Esophagus squamous epithelium (tissue), 5 donors: Measurements from ENCODE around the gene HPF1. TPM values are rescaled to one million over a fixed set of nuclear protein-coding genes. Genes with fewer than 3 reads are reported as not detected.

Source experiments
- DNase-seq: peaks from one replicate; lab custom pipeline; 2025; lab: John Stamatoyannopoulos, UW
- H3K27ac ChIP-seq, 4 donors: fragments of 200-600 bp; sonication (generic); one replicate each; pipeline ENCODE4 v1.5.1; 2016 to 2019; ENCODE audit warnings: mild to moderate bottlenecking in 1 of 4
- H3K27me3 ChIP-seq, 4 donors: fragments of 200-600 bp; sonication (generic); 1 replicate in 3 of 4; 2 replicates in 1 of 4; pipeline versions ENCODE4 v1.5.1 to v1.6.0; 2017 to 2021; ENCODE audit warnings: antibody characterized with exemption in 1 of 4
- H3K36me3 ChIP-seq, 3 donors: fragments of 200-600 bp; sonication (generic); one replicate each; pipeline ENCODE4 v1.5.1; 2016 to 2019
- H3K4me1 ChIP-seq, 3 donors: fragments of 200-600 bp; sonication (generic); one replicate each; pipeline ENCODE4 v1.5.1; 2017 to 2019
- H3K4me3 ChIP-seq, 4 donors: fragments of 200-600 bp; sonication (generic); 1 replicate in 3 of 4; 2 replicates in 1 of 4; pipeline ENCODE4 v1.5.1; 2016 to 2019; ENCODE audit warnings: mild to moderate bottlenecking in 2 of 4, moderate library complexity in 1 of 4
- H3K9me3 ChIP-seq, 3 donors: fragments of 200-600 bp; sonication (generic); one replicate each; pipeline ENCODE4 v1.5.1; 2016 to 2019
- CTCF ChIP-seq, 6 experiments: fragments of 450-650 bp in 4 of 6; fragments of 200-600 bp in 2 of 6; sonication (generic) in 2 of 6; IDR thresholded peaks; one replicate each; pipeline ENCODE4 v1.5.1; 2016 to 2019; ENCODE audit warnings: antibody characterized with exemption in 6 of 6, mild to moderate bottlenecking in 4 of 6, moderate library complexity in 4 of 6
- POLR2A ChIP-seq, 4 donors: fragments of 450-650 bp; IDR thresholded peaks; one replicate each; pipeline ENCODE4 v1.6.1; 2017; ENCODE audit warnings: antibody characterized with exemption in 4 of 4, mild to moderate bottlenecking in 4 of 4, moderate library complexity in 3 of 4
- whole genome bisulfite sequencing, 2 donors: methylation state at CpG; one replicate each; pipeline ENCODE4 v1.1.5; 2018; 5-methylcytosine and 5-hydroxymethylcytosine counted together
- intact Hi-C: fragments of 100-400 bp; cut with DNase I; formaldehyde crosslinking; loops from one replicate; pipeline ENCODE4 v1.15.0; 2022
- total RNA-seq, 4 donors: library from RNA; depleted of rRNA; stranded (reverse); fragments of >200 nt; gene quantifications; one replicate each; pipeline ENCODE4 v1.1.0, GENCODE V29; 2016
- donor health status: DM: yes; HTN: yes; CAD: no.

Gene HPF1
- total RNA-seq, 4 donors from 2014 or later: 11.1 to 40.9 (median 17.1) TPM

GRCh38 chr4:169766741-169767140, 9.0 kb upstream of the HPF1 start:
- H3K9me3 ChIP-seq: no peaks in the 10 kb centered on the region
- intact Hi-C loops: no loop called here
- H3K4me3 ChIP-seq: no peak overlapping the region
- H3K27me3 ChIP-seq: no peaks in the 10 kb centered on the region
- H3K4me1 ChIP-seq: no peaks in the 10 kb centered on the region
- TF ChIP-seq CTCF (IDR thresholded peaks at IDR 0.05) (no peak), POLR2A (IDR thresholded peaks at IDR 0.05) (no peak)
- no peak for DNase-seq
- whole genome bisulfite sequencing, 2 donors: 81 to 83% methylated on average over 3 of the region's 3 CpGs
- no peak overlapping the region for H3K27ac ChIP-seq
- H3K36me3 ChIP-seq: no peaks in the 10 kb centered on the region

- Histone ChIP-seq H3K27me3 (no peaks in the 10 kb centered on the region), H3K4me3 (no peak overlapping the region), H3K9me3 (no peaks in the 10 kb centered on the region), H3K4me1 (no peaks in the 10 kb centered on the region), H3K27ac (no peak overlapping the region), H3K36me3 (no peaks in the 10 kb centered on the region)
- TF ChIP-seq CTCF (IDR thresholded peaks at IDR 0.05): no peak
- TF ChIP-seq POLR2A (IDR thresholded peaks at IDR 0.05): no peak
- no peak for DNase-seq
- 82 to 89% methylated on average over 2 of the region's 2 CpGs for WGBS, 2 donors
- intact Hi-C loops: no loop called here
Observed at GRCh38 chr4:169765835-169766234, 8.1 kb upstream of the HPF1 start.

- H3K27ac ChIP-seq: no peak overlapping the region
- 46 to 60% methylated on average over 4 of the region's 4 CpGs for WGBS, 2 donors
- H3K4me3 ChIP-seq: no peak overlapping the region
- H3K4me1 ChIP-seq: peaks cover 2 to 13% (median 4%) of the 10 kb centered on the region in 3 donors
- no peaks in the 10 kb centered on the region for H3K36me3 ChIP-seq
- no peaks in the 10 kb centered on the region for H3K9me3 ChIP-seq
- no peak for DNase-seq
- no peak for TF ChIP-seq POLR2A (IDR thresholded peaks at IDR 0.05)
- TF ChIP-seq CTCF (IDR thresholded peaks at IDR 0.05): no peak
- no peaks in the 10 kb centered on the region for H3K27me3 ChIP-seq
- intact Hi-C loops: no loop called here
Observed at GRCh38 chr4:169761846-169762245, 4.1 kb upstream of the HPF1 start.

- intact Hi-C loops: loop anchor here (5.0 kb wide), 1 partner anchor 146 kb away; the partner anchor contains the start of gene NEK1
- H3K4me3 ChIP-seq: peak overlapping the region in 3 of 4 donors; percentile 58 to 92 (median 85)
- no peaks in the 10 kb centered on the region for H3K27me3 ChIP-seq
- 59 to 62% methylated on average over 11 of the region's 11 CpGs for WGBS, 2 donors
- TF ChIP-seq CTCF (IDR thresholded peaks at IDR 0.05) (no peak), POLR2A (IDR thresholded peaks at IDR 0.05) (no peak)
- peaks cover 0 to 2% (median 0%) of the 10 kb centered on the region in 3 donors for H3K36me3 ChIP-seq
- DNase-seq: no peak
- peak overlapping the region in 2 of 4 donors; percentile 71 to 81 for H3K27ac ChIP-seq
- no peaks in the 10 kb centered on the region for H3K9me3 ChIP-seq
- H3K4me1 ChIP-seq: peaks cover 6 to 27% (median 13%) of the 10 kb centered on the region in 3 donors
Observed at GRCh38 chr4:169758401-169758962, 738 bp upstream of the HPF1 start.

GRCh38 chr4:169756971-169757574, 671 bp downstream of the HPF1 start:
- intact Hi-C loops: loop anchor here (5.0 kb wide), 1 partner anchor 145 kb away; the partner anchor contains the start of gene NEK1
- H3K27ac ChIP-seq: peak overlapping the region; percentile 49 to 81 (median 73)
- 2 to 3% methylated on average over 13 of the region's 13 CpGs for WGBS, 2 donors

More at GRCh38 chr4:169756971-169757574, 671 bp downstream of the HPF1 start:
- no peaks in the 10 kb centered on the region for H3K9me3 ChIP-seq
- TF ChIP-seq POLR2A (IDR thresholded peaks at IDR 0.05): no peak
- no peak for TF ChIP-seq CTCF (IDR thresholded peaks at IDR 0.05)
- no peak for DNase-seq
- H3K4me1 ChIP-seq: peaks cover 6 to 27% (median 13%) of the 10 kb centered on the region in 3 donors
- H3K4me3 ChIP-seq: peak overlapping the region; percentile 58 to 92 (median 73)
- no peaks in the 10 kb centered on the region for H3K27me3 ChIP-seq
- peaks cover 0 to 16% (median 0%) of the 10 kb centered on the region in 3 donors for H3K36me3 ChIP-seq
